Progenitor cell of endocrine pancreas (in vitro differentiated cells): Measurements from ENCODE around the gene NDUFV3. TPM values are rescaled to one million over a fixed set of nuclear protein-coding genes. Genes with fewer than 3 reads are reported as not detected.
"Not testable (repeated sequence)": the region's sequence is repeated elsewhere in the genome, so short reads cannot be mapped to it uniquely, and the experiment has no call there.

Experiments used
- DNase-seq: peaks from one replicate; pipeline ENCODE4 v3.0.0; 2021; ENCODE audit warnings: low spot score; ENCODE audit not compliant: unreplicated experiment
- H3K27ac Mint-ChIP-seq: 2 replicates; pipeline ENCODE4 v1.8.0; 2021; ENCODE audit warnings: mild to moderate bottlenecking, moderate library complexity, mixed read lengths
- H3K27me3 Mint-ChIP-seq: 2 replicates; pipeline ENCODE4 v1.8.0; 2021; ENCODE audit warnings: mixed read lengths
- H3K36me3 Mint-ChIP-seq: 2 replicates; pipeline ENCODE4 v1.8.0; 2022; ENCODE audit warnings: mixed read lengths; ENCODE audit not compliant: insufficient read depth
- H3K4me1 Mint-ChIP-seq: 2 replicates; pipeline ENCODE4 v1.8.0; 2021; ENCODE audit warnings: low read depth, mixed read lengths
- H3K4me3 Mint-ChIP-seq: 2 replicates; pipeline ENCODE4 v1.8.0; 2021; ENCODE audit warnings: low read depth, mild to moderate bottlenecking, moderate library complexity, mixed read lengths
- H3K9me3 Mint-ChIP-seq: 2 replicates; pipeline ENCODE4 v1.8.0; 2021; ENCODE audit warnings: low read depth, mixed read lengths
- CTCF ChIP-seq: fragments of 200-600 bp; sonication (generic); IDR thresholded peaks from one replicate; pipeline ENCODE4 v1.5.0; 2021; ENCODE audit warnings: antibody characterized with exemption, mild to moderate bottlenecking; ENCODE audit not compliant: unreplicated experiment
- total RNA-seq: library from RNA; stranded (reverse); gene quantifications from 2 replicates; pipeline ENCODE4 v1.2.1, GENCODE V29; 2021

The NDUFV3 gene
- total RNA-seq, 1 donor from 2014 or later: 31.2 TPM

GRCh38 chr21:42937034-42937940, 44.2 kb downstream of the NDUFV3 start:
- H3K27ac Mint-ChIP-seq: peak overlapping the region; percentile 92
- not testable (repeated sequence) for H3K9me3 Mint-ChIP-seq, H3K27me3 Mint-ChIP-seq, DNase-seq, H3K36me3 Mint-ChIP-seq
- H3K4me3 Mint-ChIP-seq: peak overlapping the region; percentile 4
- peaks cover 69% of the 10 kb centered on the region for H3K4me1 Mint-ChIP-seq

- H3K4me1 Mint-ChIP-seq: peaks cover 62% of the 10 kb centered on the region
- no peaks in the 10 kb centered on the region for H3K36me3 Mint-ChIP-seq
- peak overlapping the region; percentile 92 for H3K27ac Mint-ChIP-seq
- no peak overlapping the region for H3K4me3 Mint-ChIP-seq
- DNase-seq: no peak
- no peaks in the 10 kb centered on the region for H3K27me3 Mint-ChIP-seq
- H3K9me3 Mint-ChIP-seq: peaks cover 4% of the 10 kb centered on the region
- no peak for TF ChIP-seq CTCF
Observed at GRCh38 chr21:42937960-42938605, 45.0 kb downstream of the NDUFV3 start.

GRCh38 chr21:42938606-42938995, 45.5 kb downstream of the NDUFV3 start:
- H3K36me3 Mint-ChIP-seq, H3K4me3 Mint-ChIP-seq, H3K27me3 Mint-ChIP-seq, DNase-seq, H3K9me3 Mint-ChIP-seq: not testable (repeated sequence)
- peaks cover 64% of the 10 kb centered on the region for H3K4me1 Mint-ChIP-seq
- H3K27ac Mint-ChIP-seq: peak overlapping the region; percentile 64

- TF ChIP-seq CTCF: no peak
- Mint-ChIP-seq H3K9me3 (peaks cover 4% of the 10 kb centered on the region), H3K4me1 (peaks cover 64% of the 10 kb centered on the region), H3K27ac (no peak overlapping the region), H3K36me3 (no peaks in the 10 kb centered on the region), H3K4me3 (no peak overlapping the region), H3K27me3 (no peaks in the 10 kb centered on the region)
- DNase-seq: no peak
Observed at GRCh38 chr21:42939582-42940413, 46.7 kb downstream of the NDUFV3 start.

- Mint-ChIP-seq H3K4me3 (no peak overlapping the region), H3K27me3 (no peaks in the 10 kb centered on the region), H3K4me1 (peaks cover 49% of the 10 kb centered on the region), H3K36me3 (no peaks in the 10 kb centered on the region), H3K9me3 (peaks cover 4% of the 10 kb centered on the region), H3K27ac (peak overlapping the region; percentile 35)
- DNase-seq: no peak
- no peak for TF ChIP-seq CTCF
Observed at GRCh38 chr21:42941696-42942085, 48.6 kb downstream of the NDUFV3 start.

- Mint-ChIP-seq H3K4me1 (peaks cover 44% of the 10 kb centered on the region), H3K27ac (peak overlapping the region; percentile 42), H3K9me3 (peaks cover 4% of the 10 kb centered on the region), H3K36me3 (no peaks in the 10 kb centered on the region), H3K27me3 (no peaks in the 10 kb centered on the region), H3K4me3 (no peak overlapping the region)
- TF ChIP-seq CTCF: no peak
- DNase-seq: no peak
Observed at GRCh38 chr21:42942244-42942643, 49.1 kb downstream of the NDUFV3 start.

GRCh38 chr21:42949094-42949755, 56.1 kb downstream of the NDUFV3 start:
- H3K36me3 Mint-ChIP-seq: not testable (repeated sequence)

GRCh38 chr21:42951193-42951592, 58.1 kb downstream of the NDUFV3 start:
- H3K36me3 Mint-ChIP-seq, H3K27me3 Mint-ChIP-seq, DNase-seq, H3K27ac Mint-ChIP-seq, H3K4me1 Mint-ChIP-seq, H3K4me3 Mint-ChIP-seq: not testable (repeated sequence)
- H3K9me3 Mint-ChIP-seq: peaks cover 18% of the 10 kb centered on the region

More at GRCh38 chr21:42949094-42949755, 56.1 kb downstream of the NDUFV3 start:
- not testable (repeated sequence) for H3K27ac Mint-ChIP-seq, H3K4me3 Mint-ChIP-seq, DNase-seq, H3K4me1 Mint-ChIP-seq, H3K27me3 Mint-ChIP-seq
- peaks cover 12% of the 10 kb centered on the region for H3K9me3 Mint-ChIP-seq
